Neuronal stem cell (in vitro differentiated cells): ENCODE results near the gene CAMK1D.
"Not testable (repeated sequence)": the region's sequence is repeated elsewhere in the genome, so short reads cannot be mapped to it uniquely, and the experiment has no call there.

ENCODE experiments used
- DNase-seq: peaks from one replicate; pipeline ENCODE4 v3.0.0-alpha.2; 2013; ENCODE audit warnings: low spot score
- H2AFZ ChIP-seq: one replicate; pipeline ENCODE4 v1.6.1; 2013; ENCODE audit warnings: mild to moderate bottlenecking, low read length, inconsistent platforms
- H2AK5ac ChIP-seq: 2 replicates; pipeline ENCODE4 v1.6.1; 2013; ENCODE audit warnings: low read depth, mild to moderate bottlenecking, inconsistent platforms, low read length, moderate library complexity, mixed read lengths
- H2BK120ac ChIP-seq: 2 replicates; pipeline ENCODE4 v1.6.1; 2013; ENCODE audit warnings: low read depth, mild to moderate bottlenecking, inconsistent platforms, low read length, moderate library complexity, mixed read lengths
- H2BK12ac ChIP-seq: one replicate; pipeline ENCODE4 v1.6.1; 2013; ENCODE audit warnings: low read length, inconsistent platforms
- H2BK15ac ChIP-seq: 2 replicates; pipeline ENCODE4 v1.6.1; 2013; ENCODE audit warnings: mild to moderate bottlenecking, low read length, inconsistent platforms, mixed read lengths
- H2BK5ac ChIP-seq: one replicate; pipeline ENCODE4 v1.6.1; 2013; ENCODE audit warnings: inconsistent platforms, mild to moderate bottlenecking, low read length, moderate library complexity
- H3K14ac ChIP-seq: one replicate; pipeline ENCODE4 v1.6.1; 2013; ENCODE audit warnings: low read length, inconsistent platforms
- H3K18ac ChIP-seq: 2 replicates; pipeline ENCODE4 v1.6.1; 2013; ENCODE audit warnings: low read length, inconsistent platforms
- H3K23ac ChIP-seq: 2 replicates; pipeline ENCODE4 v1.6.1; 2013; ENCODE audit warnings: low read depth, mild to moderate bottlenecking, mixed read lengths, low read length, inconsistent platforms; ENCODE audit not compliant: poor library complexity
- H3K27ac ChIP-seq: replicated peaks from 3 replicates; pipeline ENCODE4 v1.5.1; 2013; ENCODE audit warnings: low read length, inconsistent platforms
- H3K27me3 ChIP-seq, 3 experiments: 2 replicates each; pipeline ENCODE4 v1.6.1; 2013; ENCODE audit warnings: low read length in 3 of 3, mild to moderate bottlenecking in 2 of 3, inconsistent platforms in 1 of 3, low read depth in 1 of 3, mixed read lengths in 1 of 3, moderate library complexity in 1 of 3; ENCODE audit not compliant: control insufficient read depth in 3 of 3, insufficient read depth in 3 of 3
- H3K36me3 ChIP-seq, 2 donors: replicated peaks in 1 of 2; 2 replicates each; pipeline ENCODE4 v1.6.1; 2013; ENCODE audit warnings: low read length in 2 of 2; ENCODE audit not compliant: control insufficient read depth in 2 of 2, insufficient read depth in 2 of 2
- H3K4ac ChIP-seq: 2 replicates; pipeline ENCODE4 v1.6.1; 2013; ENCODE audit warnings: inconsistent platforms, mild to moderate bottlenecking, low read length, moderate library complexity
- H3K4me1 ChIP-seq, 2 donors: 1 replicate in 1 of 2; 2 replicates in 1 of 2; pipeline ENCODE4 v1.6.1; 2013; ENCODE audit warnings: low read length in 2 of 2, low read depth in 1 of 2; ENCODE audit not compliant: control insufficient read depth in 2 of 2, insufficient read depth in 1 of 2
- H3K4me2 ChIP-seq: one replicate; pipeline ENCODE4 v1.6.1; 2013; ENCODE audit warnings: mild to moderate bottlenecking, low read length, inconsistent platforms; ENCODE audit not compliant: insufficient read depth, poor library complexity, severe bottlenecking
- H3K4me3 ChIP-seq, 2 donors: 2 replicates each; pipeline ENCODE4 v1.5.1; 2013; ENCODE audit warnings: low read length in 2 of 2, mild to moderate bottlenecking in 2 of 2, inconsistent platforms in 1 of 2, moderate library complexity in 1 of 2
- H3K79me1 ChIP-seq: one replicate; pipeline ENCODE4 v1.6.1; 2013; ENCODE audit warnings: low read depth, mild to moderate bottlenecking, inconsistent platforms, low read length, moderate library complexity
- H3K9ac ChIP-seq: one replicate; pipeline ENCODE4 v1.6.1; 2013; ENCODE audit warnings: mild to moderate bottlenecking, low read depth, low read length, inconsistent platforms; ENCODE audit not compliant: poor library complexity
- H3K9me3 ChIP-seq, 2 donors: replicated peaks in 1 of 2; 2 replicates each; pipeline versions ENCODE3 to v1.6.1; 2013; ENCODE audit warnings: low read length in 2 of 2, mild to moderate bottlenecking in 2 of 2, inconsistent platforms in 1 of 2, low read depth in 1 of 2, mixed read lengths in 1 of 2, moderate library complexity in 1 of 2; ENCODE audit not compliant: control insufficient read depth in 2 of 2, insufficient read depth in 1 of 2
- H4K8ac ChIP-seq: one replicate; pipeline ENCODE4 v1.6.1; 2013; ENCODE audit warnings: low read depth, mild to moderate bottlenecking, inconsistent platforms, low read length, moderate library complexity
- H4K91ac ChIP-seq: one replicate; pipeline ENCODE4 v1.6.1; 2013; ENCODE audit warnings: low read length, low read depth, mild to moderate bottlenecking, inconsistent platforms; ENCODE audit not compliant: poor library complexity
- WGBS, 2 donors: extraction: QIAGEN DNeasy Blood & Tissue Kit; methylation state at CpG; one replicate each; pipeline ENCODE4 v1.1.7; 2013; ENCODE audit warnings: missing lambda C conversion rate in 2 of 2, mixed read lengths in 1 of 2; ENCODE audit not compliant: insufficient read length in 2 of 2, insufficient replicate concordance in 1 of 2; ENCODE audit errors: extremely low coverage in 2 of 2; 5-methylcytosine and 5-hydroxymethylcytosine counted together

Gene CAMK1D

DNA sequence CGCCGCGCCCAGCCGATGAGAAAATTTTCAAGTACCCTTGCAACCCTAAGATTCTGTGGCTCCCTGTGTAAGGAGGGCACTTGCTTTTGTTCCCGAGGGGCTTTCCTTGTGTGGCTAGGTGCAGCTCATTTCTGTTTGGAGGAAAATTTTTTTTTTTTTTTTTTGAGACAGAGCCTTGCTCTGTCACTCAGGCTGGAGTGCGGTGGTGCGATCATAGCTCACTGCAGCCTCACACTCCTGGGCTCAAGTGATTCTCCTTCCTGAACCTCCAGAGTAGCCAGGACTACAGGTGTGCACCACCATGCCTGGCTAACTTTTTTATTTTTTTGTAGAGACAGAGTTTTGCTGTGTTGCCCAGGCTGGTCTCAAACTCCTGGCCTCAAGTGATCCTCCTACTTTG is 5.3 kb downstream of the CAMK1D start:
- not testable (repeated sequence) for H2AK5ac ChIP-seq, H3K4me3 ChIP-seq, H3K14ac ChIP-seq, H2BK15ac ChIP-seq, H2BK120ac ChIP-seq, H2BK12ac ChIP-seq, H3K23ac ChIP-seq, H3K18ac ChIP-seq, H3K9me3 ChIP-seq, H3K79me1 ChIP-seq, H3K9ac ChIP-seq, H3K4me2 ChIP-seq, H3K4ac ChIP-seq, H2BK5ac ChIP-seq, H4K8ac ChIP-seq, DNase-seq, H3K4me1 ChIP-seq, H2AFZ ChIP-seq, H3K36me3 ChIP-seq, H4K91ac ChIP-seq, H3K27ac ChIP-seq
- no CpG with 5 or more reads among the region's 7 CpGs for WGBS, 2 donors
- H3K27me3 ChIP-seq, result peaks cover 0 to 18% (median 0%) of the 10 kb centered on the region in 3 experiments

DNA sequence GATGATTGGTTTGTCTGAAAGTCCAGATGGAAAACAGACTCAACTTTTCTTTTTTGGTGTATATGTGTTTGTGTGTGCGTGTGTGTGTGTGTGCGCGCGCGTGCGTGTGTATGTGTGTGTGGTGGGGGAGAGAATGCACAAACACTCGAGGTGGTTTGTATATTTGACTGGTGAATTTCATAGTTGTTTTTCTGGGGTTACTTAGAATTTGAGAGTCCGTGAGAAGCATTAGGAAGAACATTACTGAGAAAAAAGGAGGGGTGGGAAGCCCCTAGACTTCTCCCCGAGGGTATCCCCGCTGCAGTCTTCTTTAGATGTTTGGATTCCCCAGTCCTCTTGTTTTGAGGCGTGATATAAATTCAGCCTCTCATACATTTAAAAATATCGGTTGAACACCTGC is 6.0 kb downstream of the CAMK1D start:
- Histone ChIP-seq H3K36me3 (no peaks in the 10 kb centered on the region), H3K9me3 (no peaks in the 10 kb centered on the region), H2AK5ac (no peak overlapping the region), H2BK15ac (no peak overlapping the region), H3K14ac (no peak overlapping the region), H4K8ac (no peak overlapping the region), H3K4me1 (peaks cover 3 to 12% of the 10 kb centered on the region in 2 donors), H3K23ac (no peak overlapping the region), H3K27ac (no peak overlapping the region), H2BK120ac (no peak overlapping the region), H3K4ac (no peak overlapping the region), H2BK5ac (no peak overlapping the region), H4K91ac (no peak overlapping the region), H3K9ac (no peak overlapping the region), H3K4me2 (no peak overlapping the region), H3K27me3 (peaks cover 0 to 13% (median 0%) of the 10 kb centered on the region in 3 experiments), H3K4me3 (no peak overlapping the region), H3K79me1 (no peaks in the 10 kb centered on the region), H2BK12ac (no peak overlapping the region), H2AFZ (no peak overlapping the region), H3K18ac (no peak overlapping the region)
- WGBS, 2 donors, result no CpG with 5 or more reads among the region's 12 CpGs
- DNase-seq, result no peak

DNA sequence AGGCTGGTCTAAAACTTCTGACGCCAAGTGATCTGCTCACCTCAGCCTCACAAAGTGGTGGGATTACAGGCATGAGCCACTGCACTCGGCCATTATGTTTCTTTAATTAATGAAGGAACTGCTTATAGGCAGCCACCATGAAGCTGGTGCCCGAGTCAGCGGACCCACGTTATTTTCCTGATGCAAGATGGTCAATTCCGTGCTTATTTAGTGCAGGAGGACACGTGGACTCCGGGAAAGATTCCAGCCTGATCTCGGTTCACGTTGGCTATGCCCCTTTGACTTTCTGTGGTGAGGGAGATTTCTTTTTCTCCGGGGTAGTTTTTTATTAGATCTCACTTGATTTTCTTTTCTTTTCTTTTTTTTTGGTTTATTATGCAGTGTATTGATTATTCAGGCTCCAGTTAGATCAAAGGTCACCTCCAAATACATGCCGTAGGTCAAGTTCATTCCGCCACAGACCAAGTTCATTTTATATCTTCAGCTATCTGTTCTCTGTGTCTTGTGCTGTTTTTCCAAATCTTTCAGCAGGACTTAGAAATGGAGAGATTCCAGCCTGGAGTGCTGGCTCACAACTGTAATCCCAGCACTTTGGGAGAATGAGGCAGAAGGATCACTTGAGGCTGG is 8.3 kb downstream of the CAMK1D start:
- no peak overlapping the region for H3K4me3 ChIP-seq
- H3K4me2 ChIP-seq, result no peak overlapping the region
- no peak overlapping the region for H3K14ac ChIP-seq
- no peaks in the 10 kb centered on the region for H3K9me3 ChIP-seq
- no CpG with 5 or more reads among the region's 13 CpGs for WGBS, 2 donors
- H4K8ac ChIP-seq, result no peak overlapping the region
- no peak overlapping the region for H2AFZ ChIP-seq
- no peak overlapping the region for H3K18ac ChIP-seq
- no peak for DNase-seq
- H4K91ac ChIP-seq, result no peak overlapping the region
- H3K36me3 ChIP-seq, result no peaks in the 10 kb centered on the region
- no peak overlapping the region for H3K27ac ChIP-seq
- H3K4me1 ChIP-seq, result peaks cover 6 to 18% of the 10 kb centered on the region in 2 donors
- no peak overlapping the region for H2BK5ac ChIP-seq
- H2BK15ac ChIP-seq, result no peak overlapping the region
- no peak overlapping the region for H2BK12ac ChIP-seq
- no peak overlapping the region for H2AK5ac ChIP-seq
- no peaks in the 10 kb centered on the region for H3K27me3 ChIP-seq
- no peak overlapping the region for H2BK120ac ChIP-seq
- H3K9ac ChIP-seq, result no peak overlapping the region
- no peak overlapping the region for H3K23ac ChIP-seq
- no peaks in the 10 kb centered on the region for H3K79me1 ChIP-seq
- H3K4ac ChIP-seq, result no peak overlapping the region

DNA sequence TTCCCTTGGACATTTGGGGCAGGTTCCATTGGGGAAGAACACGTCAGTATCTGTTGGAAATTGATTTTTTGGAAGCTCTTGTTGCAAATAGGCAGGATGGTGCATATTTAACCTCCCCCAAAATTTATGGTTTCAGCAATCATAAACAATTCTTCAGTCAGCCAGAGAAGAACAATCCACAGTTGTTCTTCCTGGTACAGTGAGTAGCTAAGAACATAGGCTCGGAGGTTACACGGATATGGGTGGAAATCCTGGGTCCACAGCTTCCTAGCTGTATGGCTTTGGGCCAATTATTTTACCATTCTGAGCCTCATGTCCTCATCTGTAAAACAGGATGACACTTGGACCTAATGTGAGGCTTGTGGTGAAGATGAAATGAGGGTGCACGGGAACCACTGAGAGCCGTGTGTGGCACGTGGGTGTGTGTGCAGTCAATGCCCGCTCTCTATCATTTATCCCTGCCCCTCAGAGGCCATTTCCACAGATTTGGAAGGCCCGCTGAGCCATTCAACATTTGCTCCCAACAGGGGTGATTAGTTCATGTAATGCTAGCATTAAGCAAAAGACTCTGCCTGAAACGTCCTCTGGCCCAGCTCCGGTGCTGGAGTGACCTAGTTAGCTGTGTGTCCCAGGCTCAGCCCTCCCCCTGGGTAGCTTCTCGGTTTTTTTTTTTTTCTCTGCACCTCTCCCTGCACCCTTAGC is 9.7 kb downstream of the CAMK1D start:
- Histone ChIP-seq H3K36me3 (no peaks in the 10 kb centered on the region), H2BK5ac (no peak overlapping the region), H3K4me3 (no peak overlapping the region), H3K14ac (no peak overlapping the region), H3K4me2 (no peak overlapping the region), H2BK120ac (no peak overlapping the region), H3K79me1 (no peaks in the 10 kb centered on the region), H3K4me1 (peaks cover 4 to 18% of the 10 kb centered on the region in 2 donors), H2AK5ac (no peak overlapping the region), H3K27ac (no peak overlapping the region), H3K4ac (no peak overlapping the region), H2BK12ac (no peak overlapping the region), H4K8ac (no peak overlapping the region), H3K23ac (no peak overlapping the region), H2AFZ (no peak overlapping the region), H4K91ac (no peak overlapping the region), H2BK15ac (no peak overlapping the region), H3K27me3 (no peaks in the 10 kb centered on the region), H3K9me3 (no peaks in the 10 kb centered on the region), H3K18ac (no peak overlapping the region), H3K9ac (no peak overlapping the region)
- no peak for DNase-seq
- WGBS, 2 donors, result no CpG with 5 or more reads among the region's 11 CpGs
